ENCODE data around the gene TAPT1. TPM values are rescaled to one million over a fixed set of nuclear protein-coding genes. Genes with fewer than 3 reads are reported as not detected.

The TAPT1 gene
- total and polyA plus RNA-seq, 2 of the 13 experiments (the other 11 are each of a cell fraction or from before 2014, with no cell fraction given), result 24.5 to 25.3 TPM

Small RNA genes lying within 50 kb of the gene (small RNA-seq; reads per million reads assigned to genes)
- gene RPS21P4 (ENCODE audit: insufficient read depth in 2 of 3, insufficient read length in 3 of 3, low read depth in 2 of 3, low replicate concordance in 1 of 3), result 0 reads per million in 3 experiments

Other genes with a start within 250 kb of the TAPT1 start
- gene PROM1, start 142.4 kb downstream of the TAPT1 start, total RNA-seq (2016; rRNA removed; fragmentation: Illumina TruSeq; extraction: Trizol), result 2.5 and 3.9 TPM in 2 replicates
- 13.6 and 16.4 TPM in 2 replicates for gene PROM1, start 142.4 kb downstream of the TAPT1 start, polyA plus RNA-seq (2011; rRNA removed)

All from HepG2 (cell line).